ENCODE results near the gene SERAC1.

The SERAC1 gene

DNA sequence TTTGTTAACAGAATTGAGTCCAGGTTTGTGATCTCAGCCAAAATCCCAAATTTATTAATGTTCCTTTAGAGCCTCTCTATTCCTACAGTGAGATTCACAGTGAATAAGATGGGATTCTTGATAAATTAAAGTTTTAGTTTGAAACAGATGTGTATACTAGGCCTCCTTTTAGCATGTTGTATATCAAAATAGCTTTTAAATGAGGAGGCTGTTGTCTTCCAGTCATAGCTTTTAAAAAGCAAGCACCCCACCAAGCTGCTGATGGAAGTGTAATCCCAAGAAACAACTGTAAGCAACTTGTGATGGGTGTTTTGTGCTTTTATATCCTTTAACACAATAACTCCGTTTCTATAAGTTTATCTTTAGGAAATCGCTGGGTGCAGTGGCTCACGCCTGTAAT is 7.0 kb upstream of the SERAC1 start:
- TF ChIP-seq BACH2 (CRISPR knock-in tag; IDR thresholded peaks at IDR 0.05; ENCODE audit: borderline replicate concordance) (no peak), ESRRG (CRISPR knock-in tag; IDR thresholded peaks at IDR 0.05) (no peak), ZFP3 (CRISPR knock-in tag; IDR thresholded peaks at IDR 0.05) (no peak), OSR1 (CRISPR knock-in tag; IDR thresholded peaks at IDR 0.05) (no peak), TCF4 (CRISPR knock-in tag; IDR thresholded peaks at IDR 0.05; ENCODE audit: borderline replicate concordance) (no peak), ZFP30 (CRISPR knock-in tag; IDR thresholded peaks at IDR 0.05) (no peak), PPARA (CRISPR knock-in tag; IDR thresholded peaks at IDR 0.05; ENCODE audit: borderline replicate concordance) (no peak), POU6F1 (CRISPR knock-in tag; IDR thresholded peaks at IDR 0.05; ENCODE audit: borderline replicate concordance, low read depth) (no peak), ZNF70 (CRISPR knock-in tag; IDR thresholded peaks at IDR 0.05) (no peak), ZC3H10 (CRISPR knock-in tag; IDR thresholded peaks at IDR 0.05) (no peak), ISL1 (CRISPR knock-in tag; IDR thresholded peaks at IDR 0.05) (no peak), ZNF565 (CRISPR knock-in tag; conservative IDR thresholded peaks at IDR 0.05; ENCODE audit: low read depth) (no peak), RARB (CRISPR knock-in tag; IDR thresholded peaks at IDR 0.05) (no peak)
- TF ChIP-seq, protein P1, sequence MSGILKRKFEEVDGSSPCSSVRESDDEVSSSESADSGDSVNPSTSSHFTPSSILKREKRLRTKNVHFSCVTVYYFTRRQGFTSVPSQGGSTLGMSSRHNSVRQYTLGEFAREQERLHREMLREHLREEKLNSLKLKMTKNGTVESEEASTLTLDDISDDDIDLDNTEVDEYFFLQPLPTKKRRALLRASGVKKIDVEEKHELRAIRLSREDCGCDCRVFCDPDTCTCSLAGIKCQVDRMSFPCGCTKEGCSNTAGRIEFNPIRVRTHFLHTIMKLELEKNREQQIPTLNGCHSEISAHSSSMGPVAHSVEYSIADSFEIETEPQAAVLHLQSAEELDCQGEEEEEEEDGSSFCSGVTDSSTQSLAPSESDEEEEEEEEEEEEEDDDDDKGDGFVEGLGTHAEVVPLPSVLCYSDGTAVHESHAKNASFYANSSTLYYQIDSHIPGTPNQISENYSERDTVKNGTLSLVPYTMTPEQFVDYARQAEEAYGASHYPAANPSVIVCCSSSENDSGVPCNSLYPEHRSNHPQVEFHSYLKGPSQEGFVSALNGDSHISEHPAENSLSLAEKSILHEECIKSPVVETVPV (CRISPR knock-in tag; IDR thresholded peaks at IDR 0.05): no peak
- TF ChIP-seq, protein P2, sequence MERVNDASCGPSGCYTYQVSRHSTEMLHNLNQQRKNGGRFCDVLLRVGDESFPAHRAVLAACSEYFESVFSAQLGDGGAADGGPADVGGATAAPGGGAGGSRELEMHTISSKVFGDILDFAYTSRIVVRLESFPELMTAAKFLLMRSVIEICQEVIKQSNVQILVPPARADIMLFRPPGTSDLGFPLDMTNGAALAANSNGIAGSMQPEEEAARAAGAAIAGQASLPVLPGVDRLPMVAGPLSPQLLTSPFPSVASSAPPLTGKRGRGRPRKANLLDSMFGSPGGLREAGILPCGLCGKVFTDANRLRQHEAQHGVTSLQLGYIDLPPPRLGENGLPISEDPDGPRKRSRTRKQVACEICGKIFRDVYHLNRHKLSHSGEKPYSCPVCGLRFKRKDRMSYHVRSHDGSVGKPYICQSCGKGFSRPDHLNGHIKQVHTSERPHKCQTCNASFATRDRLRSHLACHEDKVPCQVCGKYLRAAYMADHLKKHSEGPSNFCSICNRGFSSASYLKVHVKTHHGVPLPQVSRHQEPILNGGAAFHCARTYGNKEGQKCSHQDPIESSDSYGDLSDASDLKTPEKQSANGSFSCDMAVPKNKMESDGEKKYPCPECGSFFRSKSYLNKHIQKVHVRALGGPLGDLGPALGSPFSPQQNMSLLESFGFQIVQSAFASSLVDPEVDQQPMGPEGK (CRISPR knock-in tag; IDR thresholded peaks at IDR 0.05; ENCODE audit: borderline replicate concordance): no peak
- TF ChIP-seq, protein P3, sequence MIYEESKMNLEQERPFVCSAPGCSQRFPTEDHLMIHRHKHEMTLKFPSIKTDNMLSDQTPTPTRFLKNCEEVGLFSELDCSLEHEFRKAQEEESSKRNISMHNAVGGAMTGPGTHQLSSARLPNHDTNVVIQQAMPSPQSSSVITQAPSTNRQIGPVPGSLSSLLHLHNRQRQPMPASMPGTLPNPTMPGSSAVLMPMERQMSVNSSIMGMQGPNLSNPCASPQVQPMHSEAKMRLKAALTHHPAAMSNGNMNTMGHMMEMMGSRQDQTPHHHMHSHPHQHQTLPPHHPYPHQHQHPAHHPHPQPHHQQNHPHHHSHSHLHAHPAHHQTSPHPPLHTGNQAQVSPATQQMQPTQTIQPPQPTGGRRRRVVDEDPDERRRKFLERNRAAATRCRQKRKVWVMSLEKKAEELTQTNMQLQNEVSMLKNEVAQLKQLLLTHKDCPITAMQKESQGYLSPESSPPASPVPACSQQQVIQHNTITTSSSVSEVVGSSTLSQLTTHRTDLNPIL (CRISPR knock-in tag; IDR thresholded peaks at IDR 0.05; ENCODE audit: low read depth): no peak
- peak; percentile 6; the same call in 1 of the 3 replicates for ATAC-seq

DNA sequence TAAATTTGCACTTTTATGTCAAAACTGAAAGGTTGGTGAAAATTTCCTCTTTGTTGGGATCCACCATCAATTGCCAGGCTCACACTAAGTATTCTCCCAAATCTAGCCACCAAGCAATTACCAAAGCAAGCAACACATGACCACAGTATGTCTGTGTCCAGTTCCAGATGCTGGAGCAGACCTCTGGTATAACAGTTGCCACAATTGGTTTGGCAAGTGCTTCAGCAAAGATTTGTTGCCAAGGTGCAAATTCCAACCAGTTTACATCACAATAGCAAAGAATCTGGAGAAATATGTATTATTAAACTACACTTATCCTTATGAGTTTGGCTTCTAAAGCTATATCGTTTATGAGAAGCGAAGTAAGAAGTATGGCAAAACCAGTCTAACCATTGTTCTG is 6.5 kb upstream of the SERAC1 start:
- peak; percentile 82 for ATAC-seq
- no peak for TF ChIP-seq ZC3H10 (CRISPR knock-in tag; IDR thresholded peaks at IDR 0.05)
- TF ChIP-seq, protein P1 (CRISPR knock-in tag; IDR thresholded peaks at IDR 0.05): no peak
- no peak for TF ChIP-seq POU6F1 (CRISPR knock-in tag; IDR thresholded peaks at IDR 0.05; ENCODE audit: borderline replicate concordance, low read depth)
- TF ChIP-seq, protein P2 (CRISPR knock-in tag; IDR thresholded peaks at IDR 0.05; ENCODE audit: borderline replicate concordance): no peak
- no peak for TF ChIP-seq PPARA (CRISPR knock-in tag; IDR thresholded peaks at IDR 0.05; ENCODE audit: borderline replicate concordance)
- TF ChIP-seq ZFP3 (CRISPR knock-in tag; IDR thresholded peaks at IDR 0.05): no peak
- TF ChIP-seq ARNTL (CRISPR knock-in tag; IDR thresholded peaks at IDR 0.05; ENCODE audit: borderline replicate concordance, low read depth): no peak
- TF ChIP-seq, protein P4, sequence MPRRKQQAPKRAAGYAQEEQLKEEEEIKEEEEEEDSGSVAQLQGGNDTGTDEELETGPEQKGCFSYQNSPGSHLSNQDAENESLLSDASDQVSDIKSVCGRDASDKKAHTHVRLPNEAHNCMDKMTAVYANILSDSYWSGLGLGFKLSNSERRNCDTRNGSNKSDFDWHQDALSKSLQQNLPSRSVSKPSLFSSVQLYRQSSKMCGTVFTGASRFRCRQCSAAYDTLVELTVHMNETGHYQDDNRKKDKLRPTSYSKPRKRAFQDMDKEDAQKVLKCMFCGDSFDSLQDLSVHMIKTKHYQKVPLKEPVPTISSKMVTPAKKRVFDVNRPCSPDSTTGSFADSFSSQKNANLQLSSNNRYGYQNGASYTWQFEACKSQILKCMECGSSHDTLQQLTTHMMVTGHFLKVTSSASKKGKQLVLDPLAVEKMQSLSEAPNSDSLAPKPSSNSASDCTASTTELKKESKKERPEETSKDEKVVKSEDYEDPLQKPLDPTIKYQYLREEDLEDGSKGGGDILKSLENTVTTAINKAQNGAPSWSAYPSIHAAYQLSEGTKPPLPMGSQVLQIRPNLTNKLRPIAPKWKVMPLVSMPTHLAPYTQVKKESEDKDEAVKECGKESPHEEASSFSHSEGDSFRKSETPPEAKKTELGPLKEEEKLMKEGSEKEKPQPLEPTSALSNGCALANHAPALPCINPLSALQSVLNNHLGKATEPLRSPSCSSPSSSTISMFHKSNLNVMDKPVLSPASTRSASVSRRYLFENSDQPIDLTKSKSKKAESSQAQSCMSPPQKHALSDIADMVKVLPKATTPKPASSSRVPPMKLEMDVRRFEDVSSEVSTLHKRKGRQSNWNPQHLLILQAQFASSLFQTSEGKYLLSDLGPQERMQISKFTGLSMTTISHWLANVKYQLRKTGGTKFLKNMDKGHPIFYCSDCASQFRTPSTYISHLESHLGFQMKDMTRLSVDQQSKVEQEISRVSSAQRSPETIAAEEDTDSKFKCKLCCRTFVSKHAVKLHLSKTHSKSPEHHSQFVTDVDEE (CRISPR knock-in tag; IDR thresholded peaks at IDR 0.05): no peak
- TF ChIP-seq RARB (CRISPR knock-in tag; IDR thresholded peaks at IDR 0.05): no peak
- TF ChIP-seq, protein P3 (CRISPR knock-in tag; IDR thresholded peaks at IDR 0.05; ENCODE audit: low read depth): no peak
- TF ChIP-seq ZFP30 (CRISPR knock-in tag; IDR thresholded peaks at IDR 0.05): no peak
- no peak for TF ChIP-seq ZNF565 (CRISPR knock-in tag; conservative IDR thresholded peaks at IDR 0.05; ENCODE audit: low read depth)
- no peak for TF ChIP-seq CSDC2 (CRISPR knock-in tag; IDR thresholded peaks at IDR 0.05)
- TF ChIP-seq ESRRG (CRISPR knock-in tag; IDR thresholded peaks at IDR 0.05): no peak
- no peak for TF ChIP-seq TOX (CRISPR knock-in tag; IDR thresholded peaks at IDR 0.05; ENCODE audit: borderline replicate concordance)
- TF ChIP-seq TCF4 (CRISPR knock-in tag; IDR thresholded peaks at IDR 0.05; ENCODE audit: borderline replicate concordance): no peak
